MCF 10A (cell line): ENCODE data around the gene LIPH. TPM values are rescaled to one million over a fixed set of nuclear protein-coding genes. Genes with fewer than 3 reads are reported as not detected.

Source experiments
- BruUV-seq: library from RNA; stranded (reverse); fragments of 400-500 nt; replicated peaks from 2 replicates; lab custom pipeline; 2021; lab: Mats Ljungman, UMichigan
- CTCF ChIA-PET: fragments of 300-600 bp; sonication (Branson Sonifier 250); formaldehyde crosslinking; extraction: SDS; loops from one replicate; lab custom pipeline; 2021; ENCODE audit warnings: antibody characterized with exemption, inconsistent platforms; lab: Yijun Ruan, JAX
- POLR2A ChIA-PET: fragments of 300-600, 350-650 bp; sonication (Branson Sonifier 250); formaldehyde crosslinking; extraction: SDS; loops from one replicate; lab custom pipeline; 2020; ENCODE audit warnings: antibody characterized with exemption, inconsistent platforms; lab: Yijun Ruan, JAX
- DNase-seq: peaks from one replicate; pipeline ENCODE4 v3.0.0-alpha.2; 2018; ENCODE audit not compliant: unreplicated experiment
- H3K27ac Mint-ChIP-seq: one replicate; pipeline ENCODE4 v1.8.0; 2022; ENCODE audit warnings: mild to moderate bottlenecking, low read depth, mixed read lengths; ENCODE audit not compliant: unreplicated experiment
- H3K27me3 Mint-ChIP-seq: one replicate; pipeline ENCODE4 v1.8.0; 2022; ENCODE audit warnings: mixed read lengths; ENCODE audit not compliant: insufficient read depth, unreplicated experiment
- H3K36me3 Mint-ChIP-seq: one replicate; pipeline ENCODE4 v1.8.0; 2022; ENCODE audit warnings: mild to moderate bottlenecking, moderate library complexity, mixed read lengths; ENCODE audit not compliant: insufficient read depth, unreplicated experiment
- H3K4me1 Mint-ChIP-seq: one replicate; pipeline ENCODE4 v1.8.0; 2022; ENCODE audit warnings: mixed read lengths; ENCODE audit not compliant: insufficient read depth, unreplicated experiment
- H3K4me3 Mint-ChIP-seq: one replicate; pipeline ENCODE4 v1.8.0; 2022; ENCODE audit warnings: mild to moderate bottlenecking, moderate library complexity, mixed read lengths; ENCODE audit not compliant: unreplicated experiment
- H3K9me3 Mint-ChIP-seq: one replicate; pipeline ENCODE4 v1.8.0; 2022; ENCODE audit warnings: mixed read lengths; ENCODE audit not compliant: unreplicated experiment
- intact Hi-C: fragments of 100-400 bp; cut with micrococcal nuclease; formaldehyde crosslinking; loops from 2 replicates; pipeline ENCODE4 v1.14.1; 2022
- total RNA-seq: library from RNA; stranded (reverse); gene quantifications from 2 replicates; pipeline ENCODE4 v1.2.3, GENCODE V29; 2022
- TF ChIP-seq, protein P1 (sequence below): fragments of 200-600 bp; IDR thresholded peaks from one replicate; pipeline ENCODE4 v1.8.0; 2022; ENCODE audit warnings: antibody characterized with exemption, mild to moderate bottlenecking; ENCODE audit not compliant: unreplicated experiment

LIPH gene
- total RNA-seq, 1 experiment from 2014 or later, result 0.07 TPM

DNA sequence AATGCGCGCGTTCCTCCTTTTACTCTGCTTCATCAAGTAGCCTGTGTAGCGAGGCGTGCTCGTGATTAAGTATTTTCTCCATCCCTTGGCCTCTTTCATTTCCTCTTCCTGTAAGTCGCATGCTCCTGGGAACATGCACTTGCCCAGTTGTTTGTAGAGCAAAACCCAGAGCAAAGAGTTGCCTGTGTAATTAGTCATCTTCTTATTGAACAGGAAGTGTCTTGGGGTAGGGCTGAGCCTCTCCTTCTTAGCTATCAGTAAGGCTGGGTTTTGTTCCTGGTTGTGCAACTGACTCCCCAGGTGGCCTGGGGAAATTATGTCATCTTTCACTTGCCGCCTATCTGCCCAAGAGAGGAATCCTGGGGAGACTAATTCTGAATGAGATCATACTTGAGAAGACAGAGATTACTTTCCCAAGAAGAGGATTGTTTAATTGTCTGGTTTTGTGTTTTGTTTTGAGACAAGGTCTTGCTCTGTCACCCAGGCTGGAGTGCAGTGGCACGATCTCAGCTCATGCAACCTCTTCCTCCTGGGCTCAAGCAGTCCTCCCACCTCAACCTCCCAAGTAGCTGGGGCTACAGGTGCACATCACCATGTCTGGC lies 14.9 kb downstream of the LIPH start:
- Mint-ChIP-seq H3K9me3 (no peaks in the 10 kb centered on the region), H3K4me1 (peaks cover 8% of the 10 kb centered on the region), H3K36me3 (peaks cover 6% of the 10 kb centered on the region), H3K27me3 (no peaks in the 10 kb centered on the region), H3K4me3 (peak overlapping the region; percentile 52), H3K27ac (peak overlapping the region; percentile 73)
- TF ChIP-seq, protein P1, sequence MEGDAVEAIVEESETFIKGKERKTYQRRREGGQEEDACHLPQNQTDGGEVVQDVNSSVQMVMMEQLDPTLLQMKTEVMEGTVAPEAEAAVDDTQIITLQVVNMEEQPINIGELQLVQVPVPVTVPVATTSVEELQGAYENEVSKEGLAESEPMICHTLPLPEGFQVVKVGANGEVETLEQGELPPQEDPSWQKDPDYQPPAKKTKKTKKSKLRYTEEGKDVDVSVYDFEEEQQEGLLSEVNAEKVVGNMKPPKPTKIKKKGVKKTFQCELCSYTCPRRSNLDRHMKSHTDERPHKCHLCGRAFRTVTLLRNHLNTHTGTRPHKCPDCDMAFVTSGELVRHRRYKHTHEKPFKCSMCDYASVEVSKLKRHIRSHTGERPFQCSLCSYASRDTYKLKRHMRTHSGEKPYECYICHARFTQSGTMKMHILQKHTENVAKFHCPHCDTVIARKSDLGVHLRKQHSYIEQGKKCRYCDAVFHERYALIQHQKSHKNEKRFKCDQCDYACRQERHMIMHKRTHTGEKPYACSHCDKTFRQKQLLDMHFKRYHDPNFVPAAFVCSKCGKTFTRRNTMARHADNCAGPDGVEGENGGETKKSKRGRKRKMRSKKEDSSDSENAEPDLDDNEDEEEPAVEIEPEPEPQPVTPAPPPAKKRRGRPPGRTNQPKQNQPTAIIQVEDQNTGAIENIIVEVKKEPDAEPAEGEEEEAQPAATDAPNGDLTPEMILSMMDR, result no peak
- BruUV-seq, result no TSS peak
- ChIA-PET POLR2A (interaction anchor here (0.6 to 1.5 kb wide), 5 partner anchors 13 to 94 kb away, joined by 3 to 5 read pairs (median 3); partner anchors contain the start of gene SENP2), CTCF (no interaction called here)
- DNase-seq, result peak; percentile 96
- intact Hi-C loops, result no loop called here

DNA sequence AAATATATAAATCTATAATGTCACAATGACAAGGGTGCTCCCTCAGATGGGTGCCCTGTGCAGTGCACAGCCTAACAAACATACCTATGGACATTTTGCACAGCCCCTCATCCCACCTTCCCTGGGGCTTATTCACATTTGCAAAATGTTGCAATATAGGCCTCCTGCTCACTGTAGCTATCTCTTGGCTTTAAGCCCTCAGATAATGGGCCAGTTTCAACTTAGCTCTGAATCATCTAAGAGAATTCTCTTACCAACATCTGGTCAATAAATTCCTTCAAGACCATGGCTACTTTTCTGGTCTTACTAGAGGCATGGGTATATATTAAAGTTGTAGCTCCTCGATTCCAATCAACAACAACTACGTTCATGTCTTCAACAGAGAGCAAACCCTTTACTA lies 17.9 kb downstream of the LIPH start:
- no peak overlapping the region for H3K27ac Mint-ChIP-seq
- no peak overlapping the region for H3K4me3 Mint-ChIP-seq
- TF ChIP-seq, protein P1, result no peak
- DNase-seq, result no peak
- intact Hi-C loops, result no loop called here
- peaks cover 8% of the 10 kb centered on the region for H3K4me1 Mint-ChIP-seq
- CTCF ChIA-PET, result interaction anchor here (0.5 to 2.2 kb wide), 7 partner anchors 17 to 794 kb away, joined by 3 to 10 read pairs (median 4); no protein-coding TSS in a partner anchor
- H3K27me3 Mint-ChIP-seq, result no peaks in the 10 kb centered on the region
- H3K36me3 Mint-ChIP-seq, result peaks cover 6% of the 10 kb centered on the region
- POLR2A ChIA-PET, result interaction anchor here (0.7 to 1.5 kb wide), 3 partner anchors 11 to 51 kb away, joined by 3 to 4 read pairs (median 3); partner anchors contain the start of gene SENP2
- no peaks in the 10 kb centered on the region for H3K9me3 Mint-ChIP-seq
- no TSS peak for BruUV-seq

DNA sequence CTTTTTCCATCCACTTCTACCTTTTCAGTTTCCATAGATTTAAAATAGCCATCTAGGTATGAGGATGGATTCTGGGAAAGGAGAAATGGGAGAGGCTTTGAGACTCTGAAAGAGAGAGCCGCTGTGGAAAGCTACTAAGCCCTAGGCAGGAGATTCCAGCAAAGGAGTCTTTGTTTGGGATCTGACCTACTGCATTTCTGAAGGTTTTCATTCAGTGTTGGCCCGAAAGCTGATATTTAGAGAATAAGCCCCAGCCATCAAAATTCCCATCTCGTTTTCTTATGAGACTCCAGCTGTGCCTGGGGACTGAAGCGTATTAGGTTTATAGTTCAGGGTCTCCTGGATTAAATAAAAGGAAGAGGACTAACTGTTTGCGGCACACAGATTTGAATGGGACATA lies 19.5 kb downstream of the LIPH start:
- intact Hi-C loops, result no loop called here

DNA sequence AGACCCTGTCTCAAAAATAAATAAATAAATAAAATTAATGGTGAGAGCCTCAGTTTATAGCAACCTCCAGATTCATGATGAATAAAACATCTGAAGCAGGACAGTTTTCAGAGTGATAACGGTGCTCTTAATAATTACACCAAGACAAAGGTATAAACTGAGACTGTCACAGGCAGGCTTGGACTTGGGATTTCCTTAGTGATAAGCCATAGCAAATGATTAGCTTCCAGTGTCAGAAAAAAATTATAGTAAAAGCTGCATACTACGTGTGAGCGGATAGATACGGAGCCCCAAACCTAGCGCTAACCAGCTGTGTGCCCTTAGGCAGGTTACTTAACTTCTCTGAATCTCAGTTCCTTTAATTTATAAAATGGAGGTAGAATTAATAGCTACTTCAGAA lies 21.5 kb downstream of the LIPH start:
- DNase-seq, result no peak
- Mint-ChIP-seq H3K36me3 (peaks cover under 1% of the 10 kb centered on the region), H3K4me1 (no peaks in the 10 kb centered on the region), H3K27me3 (no peaks in the 10 kb centered on the region), H3K9me3 (no peaks in the 10 kb centered on the region), H3K27ac (no peak overlapping the region), H3K4me3 (no peak overlapping the region)
- ChIA-PET POLR2A (no interaction called here), CTCF (interaction anchor here (0.6 to 1.6 kb wide), 2 partner anchors 28 to 109 kb away, joined by 3 to 4 read pairs; no protein-coding TSS in a partner anchor)
- intact Hi-C loops, result no loop called here
- TF ChIP-seq, protein P1, result no peak
- BruUV-seq, result no TSS peak

More for the DNA sequence above, 19.5 kb downstream of the LIPH start:
- ChIA-PET CTCF (interaction anchor here (0.6 to 2.2 kb wide), 2 partner anchors 25 to 54 kb away, joined by 3 to 10 read pairs; no protein-coding TSS in a partner anchor), POLR2A (interaction anchor here (1.4 kb wide), 1 partner anchor 9 kb away, joined by 4 read pairs; no protein-coding TSS in a partner anchor)
- Mint-ChIP-seq H3K4me3 (no peak overlapping the region), H3K9me3 (no peaks in the 10 kb centered on the region), H3K4me1 (peaks cover 8% of the 10 kb centered on the region), H3K27me3 (no peaks in the 10 kb centered on the region), H3K27ac (no peak overlapping the region), H3K36me3 (peaks cover 6% of the 10 kb centered on the region)
- no peak for DNase-seq
- TF ChIP-seq, protein P1, result no peak
- BruUV-seq, result no TSS peak
